ENCODE measurements around the gene TYW5.

The TYW5 gene

GRCh38 chr2:199972088-199972626 lies 16.9 kb upstream of the TYW5 start:
- H2AFZ ChIP-seq (ENCODE audit: low read depth, low read length, severe bottlenecking) = no peak overlapping the region

GRCh38 chr2:199968126-199968525 lies 12.8 kb upstream of the TYW5 start:
- H4K20me1 ChIP-seq (ENCODE audit: low read depth, low read length) = no peaks in the 10 kb centered on the region
- H3K4me2 ChIP-seq (ENCODE audit: low read depth, low read length, poor library complexity, severe bottlenecking) = no peak overlapping the region
- H3K4me3 ChIP-seq (ENCODE audit: insufficient read depth, low read length, poor library complexity, severe bottlenecking) = no peak overlapping the region
- no peak overlapping the region for H2AFZ ChIP-seq (ENCODE audit: low read depth, low read length, severe bottlenecking)
- no peaks in the 10 kb centered on the region for H3K79me2 ChIP-seq (ENCODE audit: insufficient read depth, low read length)
- H3F3A ChIP-seq (ENCODE audit: insufficient read depth) = no peaks in the 10 kb centered on the region
- H3K9ac ChIP-seq (ENCODE audit: low read length) = no peak overlapping the region
- no peaks in the 10 kb centered on the region for H3K9me3 ChIP-seq (ENCODE audit: insufficient read depth, low read length)
- H3K27ac ChIP-seq (ENCODE audit: low read depth, low read length) = no peak overlapping the region
- peaks cover 16% of the 10 kb centered on the region; the same call in 1 of the 2 replicates for H3K36me3 ChIP-seq (ENCODE audit: low read length)
- no peak for TF ChIP-seq EZH2phosphoT487 (conservative IDR thresholded peaks at IDR 0.05; ENCODE audit: low read length)
- TF ChIP-seq, protein P1, sequence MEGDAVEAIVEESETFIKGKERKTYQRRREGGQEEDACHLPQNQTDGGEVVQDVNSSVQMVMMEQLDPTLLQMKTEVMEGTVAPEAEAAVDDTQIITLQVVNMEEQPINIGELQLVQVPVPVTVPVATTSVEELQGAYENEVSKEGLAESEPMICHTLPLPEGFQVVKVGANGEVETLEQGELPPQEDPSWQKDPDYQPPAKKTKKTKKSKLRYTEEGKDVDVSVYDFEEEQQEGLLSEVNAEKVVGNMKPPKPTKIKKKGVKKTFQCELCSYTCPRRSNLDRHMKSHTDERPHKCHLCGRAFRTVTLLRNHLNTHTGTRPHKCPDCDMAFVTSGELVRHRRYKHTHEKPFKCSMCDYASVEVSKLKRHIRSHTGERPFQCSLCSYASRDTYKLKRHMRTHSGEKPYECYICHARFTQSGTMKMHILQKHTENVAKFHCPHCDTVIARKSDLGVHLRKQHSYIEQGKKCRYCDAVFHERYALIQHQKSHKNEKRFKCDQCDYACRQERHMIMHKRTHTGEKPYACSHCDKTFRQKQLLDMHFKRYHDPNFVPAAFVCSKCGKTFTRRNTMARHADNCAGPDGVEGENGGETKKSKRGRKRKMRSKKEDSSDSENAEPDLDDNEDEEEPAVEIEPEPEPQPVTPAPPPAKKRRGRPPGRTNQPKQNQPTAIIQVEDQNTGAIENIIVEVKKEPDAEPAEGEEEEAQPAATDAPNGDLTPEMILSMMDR (IDR thresholded peaks at IDR 0.05; ENCODE audit: insufficient read depth, low read length, poor library complexity, severe bottlenecking) = no peak
- no peaks in the 10 kb centered on the region for H3K9me2 ChIP-seq (replicated peaks; ENCODE audit: insufficient read depth, low read length)
- no peaks in the 10 kb centered on the region for H3K27me3 ChIP-seq (ENCODE audit: low read length)

More at GRCh38 chr2:199972088-199972626, 16.9 kb upstream of the TYW5 start:
- Histone ChIP-seq H3K27me3 (ENCODE audit: low read length) (no peaks in the 10 kb centered on the region), H3K9me3 (ENCODE audit: insufficient read depth, low read length) (no peaks in the 10 kb centered on the region), H3K9me2 (replicated peaks; ENCODE audit: insufficient read depth, low read length) (no peaks in the 10 kb centered on the region), H3F3A (ENCODE audit: insufficient read depth) (no peaks in the 10 kb centered on the region), H3K27ac (ENCODE audit: low read depth, low read length) (no peak overlapping the region), H3K36me3 (ENCODE audit: low read length) (no peaks in the 10 kb centered on the region), H3K79me2 (ENCODE audit: insufficient read depth, low read length) (no peaks in the 10 kb centered on the region), H3K9ac (ENCODE audit: low read length) (no peak overlapping the region), H3K4me3 (ENCODE audit: insufficient read depth, low read length, poor library complexity, severe bottlenecking) (no peak overlapping the region), H3K4me2 (ENCODE audit: low read depth, low read length, poor library complexity, severe bottlenecking) (no peak overlapping the region), H4K20me1 (ENCODE audit: low read depth, low read length) (no peaks in the 10 kb centered on the region)
- no peak for TF ChIP-seq EZH2phosphoT487 (conservative IDR thresholded peaks at IDR 0.05; ENCODE audit: low read length)

DNA sequence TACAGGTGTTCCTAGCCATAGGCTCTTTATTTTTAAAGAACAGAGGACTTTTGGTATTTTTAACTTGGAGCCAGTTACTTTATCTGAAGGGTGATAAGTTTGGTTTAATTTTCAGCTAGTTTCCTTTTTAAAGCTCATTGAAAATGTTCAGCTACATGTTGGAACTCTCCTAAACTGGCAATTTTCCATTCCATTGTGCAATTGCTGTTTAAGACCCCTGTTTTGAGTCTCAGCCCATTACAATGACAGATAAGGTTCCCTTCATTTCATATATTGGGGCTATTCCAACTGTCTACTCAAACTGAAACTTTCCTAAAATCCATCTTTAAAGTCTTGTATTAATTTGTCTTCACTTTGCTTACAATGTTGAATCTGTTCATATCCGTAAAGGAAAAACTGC lies 11.7 kb upstream of the TYW5 start:
- peaks cover 21% of the 10 kb centered on the region; the same call in 1 of the 2 replicates for H3K36me3 ChIP-seq (ENCODE audit: low read length)
- TF ChIP-seq, protein P1 (IDR thresholded peaks at IDR 0.05; ENCODE audit: insufficient read depth, low read length, poor library complexity, severe bottlenecking) = no peak
- no peak for TF ChIP-seq EZH2phosphoT487 (conservative IDR thresholded peaks at IDR 0.05; ENCODE audit: low read length)
- no peaks in the 10 kb centered on the region for H3K9me3 ChIP-seq (ENCODE audit: insufficient read depth, low read length)

GRCh38 chr2:199966405-199966804 lies 11.1 kb upstream of the TYW5 start:
- no peaks in the 10 kb centered on the region for H3K9me2 ChIP-seq (replicated peaks; ENCODE audit: insufficient read depth, low read length)
- no peak overlapping the region for H3K9ac ChIP-seq (ENCODE audit: low read length)
- H3K9me3 ChIP-seq (ENCODE audit: insufficient read depth, low read length) = no peaks in the 10 kb centered on the region
- no peak overlapping the region for H2AFZ ChIP-seq (ENCODE audit: low read depth, low read length, severe bottlenecking)
- TF ChIP-seq EZH2phosphoT487 (conservative IDR thresholded peaks at IDR 0.05; ENCODE audit: low read length) = no peak
- TF ChIP-seq, protein P1 (IDR thresholded peaks at IDR 0.05; ENCODE audit: insufficient read depth, low read length, poor library complexity, severe bottlenecking) = no peak
- H3K79me2 ChIP-seq (ENCODE audit: insufficient read depth, low read length) = no peaks in the 10 kb centered on the region
- no peaks in the 10 kb centered on the region for H3F3A ChIP-seq (ENCODE audit: insufficient read depth)
- no peak overlapping the region for H3K27ac ChIP-seq (ENCODE audit: low read depth, low read length)
- peaks cover 26% of the 10 kb centered on the region; the same call in 1 of the 2 replicates for H3K36me3 ChIP-seq (ENCODE audit: low read length)
- H3K27me3 ChIP-seq (ENCODE audit: low read length) = no peaks in the 10 kb centered on the region
- H3K4me2 ChIP-seq (ENCODE audit: low read depth, low read length, poor library complexity, severe bottlenecking) = no peak overlapping the region
- no peak overlapping the region for H3K4me3 ChIP-seq (ENCODE audit: insufficient read depth, low read length, poor library complexity, severe bottlenecking)
- H4K20me1 ChIP-seq (ENCODE audit: low read depth, low read length) = no peaks in the 10 kb centered on the region

More for the DNA sequence above, 11.7 kb upstream of the TYW5 start:
- H4K20me1 ChIP-seq (ENCODE audit: low read depth, low read length) = no peaks in the 10 kb centered on the region
- no peak overlapping the region for H3K4me3 ChIP-seq (ENCODE audit: insufficient read depth, low read length, poor library complexity, severe bottlenecking)
- no peaks in the 10 kb centered on the region for H3F3A ChIP-seq (ENCODE audit: insufficient read depth)
- H3K9me2 ChIP-seq (replicated peaks; ENCODE audit: insufficient read depth, low read length) = no peaks in the 10 kb centered on the region
- H3K27me3 ChIP-seq (ENCODE audit: low read length) = no peaks in the 10 kb centered on the region
- no peak overlapping the region for H3K27ac ChIP-seq (ENCODE audit: low read depth, low read length)
- H3K79me2 ChIP-seq (ENCODE audit: insufficient read depth, low read length) = no peaks in the 10 kb centered on the region
- no peak overlapping the region for H3K9ac ChIP-seq (ENCODE audit: low read length)
- H3K4me2 ChIP-seq (ENCODE audit: low read depth, low read length, poor library complexity, severe bottlenecking) = no peak overlapping the region
- H2AFZ ChIP-seq (ENCODE audit: low read depth, low read length, severe bottlenecking) = no peak overlapping the region

Data from SU-DHL-6 (cell line).